SU-DHL-6 (cell line): ENCODE results near the gene EPB41L3.

Experiments used
- H2AFZ ChIP-seq: fragments of 200-600 bp; sonication (generic); 2 replicates; pipeline ENCODE4 v1.6.1; 2014; ENCODE audit warnings: low read depth, mild to moderate bottlenecking, moderate library complexity, mixed read lengths, antibody characterized with exemption, low read length; ENCODE audit not compliant: severe bottlenecking
- H3F3A ChIP-seq: fragments of 200-600 bp; shearing (Covaris generic); 2 replicates; pipeline ENCODE4 v1.6.0; 2016; ENCODE audit warnings: antibody characterized with exemption, mild to moderate bottlenecking; ENCODE audit not compliant: insufficient read depth
- H3K27ac ChIP-seq: fragments of 200-600 bp; sonication (generic); 2 replicates; pipeline ENCODE4 v1.5.1; 2016; ENCODE audit warnings: low read depth, mild to moderate bottlenecking, low read length, moderate library complexity, mixed read lengths
- H3K27me3 ChIP-seq: fragments of 200-600 bp; sonication (generic), shearing (Covaris generic); 2 replicates; pipeline ENCODE4 v1.6.0; 2014; ENCODE audit warnings: mild to moderate bottlenecking, low read length
- H3K36me3 ChIP-seq: fragments of 200-600 bp; sonication (generic); 2 replicates; pipeline ENCODE4 v1.6.1; 2014; ENCODE audit warnings: mild to moderate bottlenecking, low read length, mixed read lengths
- H3K4me2 ChIP-seq: fragments of 300-600, 200-600 bp; shearing (Covaris generic), sonication (generic); 2 replicates; pipeline ENCODE4 v1.6.0; 2014; ENCODE audit warnings: low read length, low read depth, mild to moderate bottlenecking; ENCODE audit not compliant: poor library complexity, severe bottlenecking
- H3K4me3 ChIP-seq: fragments of 200-600 bp; sonication (generic); 2 replicates; pipeline ENCODE4 v1.5.1; 2014; ENCODE audit warnings: antibody characterized with exemption, low read length, mild to moderate bottlenecking, mixed read lengths; ENCODE audit not compliant: insufficient read depth, poor library complexity, severe bottlenecking
- H3K79me2 ChIP-seq: fragments of 200-600 bp; sonication (generic); 2 replicates; pipeline ENCODE4 v1.6.1; 2014; ENCODE audit warnings: mild to moderate bottlenecking, low read length, moderate library complexity; ENCODE audit not compliant: insufficient read depth
- H3K9ac ChIP-seq: fragments of 200-600 bp; sonication (generic); 2 replicates; pipeline ENCODE4 v1.7.0; 2014; ENCODE audit warnings: mild to moderate bottlenecking, low read length
- H3K9me2 ChIP-seq: fragments of 200-600 bp; sonication (generic); replicated peaks from 2 replicates; pipeline ENCODE4 v1.6.1; 2014; ENCODE audit warnings: low read length; ENCODE audit not compliant: insufficient read depth
- H3K9me3 ChIP-seq: fragments of 200-600 bp; sonication (generic); 2 replicates; pipeline ENCODE4 v1.6.1; 2014; ENCODE audit warnings: low read length, mixed read lengths; ENCODE audit not compliant: insufficient read depth
- H4K20me1 ChIP-seq: fragments of 200-600 bp; sonication (generic); 2 replicates; pipeline ENCODE4 v1.6.1; 2014; ENCODE audit warnings: low read depth, mild to moderate bottlenecking, antibody characterized with exemption, low read length, moderate library complexity, mixed read lengths
- EZH2phosphoT487 ChIP-seq: fragments of 200-600 bp; sonication (generic), shearing (Covaris generic); conservative IDR thresholded peaks from 2 replicates; pipeline ENCODE4 v1.6.1; 2018; ENCODE audit warnings: mild to moderate bottlenecking, antibody characterized with exemption, low read length, moderate library complexity, mixed read lengths
- TF ChIP-seq, protein P1 (sequence below): fragments of 200-600 bp; sonication (generic); IDR thresholded peaks from one replicate; pipeline ENCODE4 v1.5.1; 2017; ENCODE audit warnings: antibody characterized with exemption, mild to moderate bottlenecking, low read length, moderate library complexity; ENCODE audit not compliant: insufficient read depth, poor library complexity, severe bottlenecking

Gene EPB41L3

DNA sequence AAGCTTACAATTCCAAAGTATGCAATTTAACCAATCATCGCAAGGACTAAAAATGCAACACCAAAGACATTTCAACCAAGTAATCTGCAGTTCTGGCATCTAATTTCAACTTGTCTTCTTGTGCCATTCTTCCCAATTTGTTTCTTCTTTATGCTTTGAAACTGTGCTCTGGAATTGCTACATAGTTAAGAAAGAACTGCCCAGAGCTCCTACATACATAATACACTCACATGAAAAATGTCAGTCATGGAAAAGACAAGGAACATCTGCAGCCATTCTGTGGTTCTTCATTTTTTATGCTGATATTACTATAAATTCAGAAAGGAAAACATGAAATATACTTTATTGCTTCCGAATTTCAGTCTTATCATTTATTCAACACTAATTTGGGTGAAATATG is 4.4 kb downstream of the EPB41L3 start:
- Histone ChIP-seq H3K9ac (no peak overlapping the region), H3K79me2 (no peaks in the 10 kb centered on the region), H4K20me1 (no peaks in the 10 kb centered on the region), H3K9me2 (no peaks in the 10 kb centered on the region), H3K9me3 (no peaks in the 10 kb centered on the region), H3K36me3 (no peaks in the 10 kb centered on the region), H3K27me3 (no peaks in the 10 kb centered on the region), H2AFZ (no peak overlapping the region), H3F3A (no peaks in the 10 kb centered on the region), H3K4me2 (no peak overlapping the region), H3K27ac (no peak overlapping the region), H3K4me3 (no peak overlapping the region)
- TF ChIP-seq, protein P1, sequence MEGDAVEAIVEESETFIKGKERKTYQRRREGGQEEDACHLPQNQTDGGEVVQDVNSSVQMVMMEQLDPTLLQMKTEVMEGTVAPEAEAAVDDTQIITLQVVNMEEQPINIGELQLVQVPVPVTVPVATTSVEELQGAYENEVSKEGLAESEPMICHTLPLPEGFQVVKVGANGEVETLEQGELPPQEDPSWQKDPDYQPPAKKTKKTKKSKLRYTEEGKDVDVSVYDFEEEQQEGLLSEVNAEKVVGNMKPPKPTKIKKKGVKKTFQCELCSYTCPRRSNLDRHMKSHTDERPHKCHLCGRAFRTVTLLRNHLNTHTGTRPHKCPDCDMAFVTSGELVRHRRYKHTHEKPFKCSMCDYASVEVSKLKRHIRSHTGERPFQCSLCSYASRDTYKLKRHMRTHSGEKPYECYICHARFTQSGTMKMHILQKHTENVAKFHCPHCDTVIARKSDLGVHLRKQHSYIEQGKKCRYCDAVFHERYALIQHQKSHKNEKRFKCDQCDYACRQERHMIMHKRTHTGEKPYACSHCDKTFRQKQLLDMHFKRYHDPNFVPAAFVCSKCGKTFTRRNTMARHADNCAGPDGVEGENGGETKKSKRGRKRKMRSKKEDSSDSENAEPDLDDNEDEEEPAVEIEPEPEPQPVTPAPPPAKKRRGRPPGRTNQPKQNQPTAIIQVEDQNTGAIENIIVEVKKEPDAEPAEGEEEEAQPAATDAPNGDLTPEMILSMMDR: no peak
- no peak for TF ChIP-seq EZH2phosphoT487

DNA sequence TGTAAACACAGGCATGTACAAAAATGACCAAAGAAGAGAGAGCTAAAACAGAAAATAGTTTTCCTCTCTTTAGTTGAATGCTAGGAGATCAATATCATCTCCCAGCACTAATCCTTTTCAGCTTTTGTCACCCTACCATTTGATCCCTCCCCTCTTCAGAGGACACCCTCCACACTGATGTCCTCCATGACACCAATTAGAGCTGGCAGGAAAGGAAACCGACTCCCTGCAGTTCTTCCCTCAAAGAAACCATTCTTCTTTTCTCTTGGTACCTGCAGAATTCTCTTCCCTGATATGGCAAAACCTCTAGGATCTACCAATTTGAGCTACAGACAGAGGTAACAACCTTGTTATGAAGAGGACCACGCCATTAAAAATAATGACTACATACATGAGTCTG is 5.3 kb downstream of the EPB41L3 start:
- Histone ChIP-seq H3F3A (no peaks in the 10 kb centered on the region), H3K4me2 (no peak overlapping the region), H3K9me2 (no peaks in the 10 kb centered on the region), H4K20me1 (no peaks in the 10 kb centered on the region), H3K9me3 (no peaks in the 10 kb centered on the region), H3K79me2 (no peaks in the 10 kb centered on the region), H3K27ac (no peak overlapping the region), H3K9ac (no peak overlapping the region), H3K4me3 (no peak overlapping the region), H3K27me3 (no peaks in the 10 kb centered on the region), H2AFZ (no peak overlapping the region), H3K36me3 (no peaks in the 10 kb centered on the region)
- no peak for TF ChIP-seq EZH2phosphoT487
- TF ChIP-seq, protein P1: no peak

DNA sequence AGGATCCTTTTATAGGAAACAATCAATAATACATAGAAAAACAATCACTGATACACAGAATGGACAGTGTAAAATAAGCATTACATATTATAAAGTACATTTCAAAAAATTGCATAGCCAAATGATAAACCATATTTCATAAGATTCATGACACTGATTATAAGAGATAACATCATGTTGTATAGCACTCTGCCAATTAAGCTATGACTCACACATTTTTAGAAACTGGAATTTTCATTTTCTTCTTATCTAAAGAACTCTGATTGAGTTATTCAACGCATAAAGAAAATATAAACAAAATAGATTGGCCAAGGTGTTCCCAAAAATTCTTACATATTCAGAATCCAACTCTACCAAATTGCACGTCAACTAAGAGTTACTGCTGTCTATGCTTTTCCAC is 5.9 kb downstream of the EPB41L3 start:
- Histone ChIP-seq H3K79me2 (no peaks in the 10 kb centered on the region), H3K4me2 (no peak overlapping the region), H3K9me2 (no peaks in the 10 kb centered on the region), H3K27ac (no peak overlapping the region), H3K4me3 (no peak overlapping the region), H3K36me3 (no peaks in the 10 kb centered on the region), H2AFZ (no peak overlapping the region), H3K27me3 (no peaks in the 10 kb centered on the region), H3K9me3 (no peaks in the 10 kb centered on the region), H4K20me1 (no peaks in the 10 kb centered on the region), H3K9ac (no peak overlapping the region), H3F3A (no peaks in the 10 kb centered on the region)
- TF ChIP-seq, protein P1: no peak
- TF ChIP-seq EZH2phosphoT487: no peak
